ENCODE data around the gene FBLN1. TPM values are rescaled to one million over a fixed set of nuclear protein-coding genes. Genes with fewer than 3 reads are reported as not detected.

Gene FBLN1
- total RNA-seq, 2 experiments from 2014 or later: not detected

- Mint-ChIP-seq H3K27me3 (peaks cover 10% of the 10 kb centered on the region), H3K9me3 (no peaks in the 10 kb centered on the region), H3K4me1 (no peaks in the 10 kb centered on the region), H3K27ac (no peak overlapping the region), H3K36me3 (ENCODE audit: low read depth) (no peaks in the 10 kb centered on the region), H3K4me3 (no peak overlapping the region)
- CTCF ChIA-PET: no interaction called here
- POLR2A ChIA-PET: no interaction called here
- no peak for DNase-seq
Measured at GRCh38 chr22:45469281-45470073, 33.2 kb upstream of the FBLN1 start.

GRCh38 chr22:45470871-45471270, 31.8 kb upstream of the FBLN1 start:
- CTCF ChIA-PET: no interaction called here

GRCh38 chr22:45472426-45472825, 30.3 kb upstream of the FBLN1 start:
- POLR2A ChIA-PET: no interaction called here
- H3K27ac Mint-ChIP-seq: no peak overlapping the region
- no peak for DNase-seq
- H3K4me3 Mint-ChIP-seq: no peak overlapping the region
- CTCF ChIA-PET: no interaction called here
- peaks cover 15% of the 10 kb centered on the region for H3K27me3 Mint-ChIP-seq
- no peaks in the 10 kb centered on the region for H3K9me3 Mint-ChIP-seq
- H3K4me1 Mint-ChIP-seq: no peaks in the 10 kb centered on the region
- H3K36me3 Mint-ChIP-seq (ENCODE audit: low read depth): no peaks in the 10 kb centered on the region

More at GRCh38 chr22:45470871-45471270, 31.8 kb upstream of the FBLN1 start:
- Mint-ChIP-seq H3K27me3 (peaks cover 12% of the 10 kb centered on the region), H3K36me3 (ENCODE audit: low read depth) (no peaks in the 10 kb centered on the region), H3K4me1 (no peaks in the 10 kb centered on the region), H3K9me3 (no peaks in the 10 kb centered on the region), H3K27ac (no peak overlapping the region), H3K4me3 (no peak overlapping the region)
- POLR2A ChIA-PET: no interaction called here
- DNase-seq: no peak

GRCh38 chr22:45473626-45474237, 29.0 kb upstream of the FBLN1 start:
- CTCF ChIA-PET: no interaction called here
- no peaks in the 10 kb centered on the region for H3K9me3 Mint-ChIP-seq

GRCh38 chr22:45475063-45475747, 27.5 kb upstream of the FBLN1 start:
- ChIA-PET CTCF (interaction anchor here (0.6 kb wide), 1 partner anchor 59 kb away, joined by 3 read pairs; no protein-coding TSS in a partner anchor), POLR2A (no interaction called here)
- H3K9me3 Mint-ChIP-seq: no peaks in the 10 kb centered on the region
- no peaks in the 10 kb centered on the region for H3K36me3 Mint-ChIP-seq (ENCODE audit: low read depth)
- H3K27me3 Mint-ChIP-seq: peaks cover 12% of the 10 kb centered on the region
- DNase-seq: no peak
- no peak overlapping the region for H3K27ac Mint-ChIP-seq
- no peaks in the 10 kb centered on the region for H3K4me1 Mint-ChIP-seq
- H3K4me3 Mint-ChIP-seq: no peak overlapping the region

More at GRCh38 chr22:45473626-45474237, 29.0 kb upstream of the FBLN1 start:
- H3K27me3 Mint-ChIP-seq: peaks cover 12% of the 10 kb centered on the region
- no peaks in the 10 kb centered on the region for H3K36me3 Mint-ChIP-seq (ENCODE audit: low read depth)
- no peak overlapping the region for H3K27ac Mint-ChIP-seq
- no peaks in the 10 kb centered on the region for H3K4me1 Mint-ChIP-seq
- DNase-seq: no peak
- POLR2A ChIA-PET: no interaction called here
- no peak overlapping the region for H3K4me3 Mint-ChIP-seq

- Mint-ChIP-seq H3K4me3 (no peak overlapping the region), H3K27ac (no peak overlapping the region), H3K36me3 (ENCODE audit: low read depth) (no peaks in the 10 kb centered on the region), H3K9me3 (no peaks in the 10 kb centered on the region), H3K27me3 (peaks cover 16% of the 10 kb centered on the region), H3K4me1 (no peaks in the 10 kb centered on the region)
- DNase-seq: no peak
- POLR2A ChIA-PET: no interaction called here
- CTCF ChIA-PET: no interaction called here
Measured at GRCh38 chr22:45475851-45476514, 26.7 kb upstream of the FBLN1 start.

- Mint-ChIP-seq H3K4me1 (no peaks in the 10 kb centered on the region), H3K27ac (no peak overlapping the region), H3K27me3 (peaks cover 18% of the 10 kb centered on the region), H3K36me3 (ENCODE audit: low read depth) (no peaks in the 10 kb centered on the region), H3K4me3 (no peak overlapping the region), H3K9me3 (no peaks in the 10 kb centered on the region)
- no peak for DNase-seq
- ChIA-PET POLR2A (no interaction called here), CTCF (no interaction called here)
Measured at GRCh38 chr22:45476814-45477213, 25.9 kb upstream of the FBLN1 start.

GRCh38 chr22:45477366-45478107, 25.1 kb upstream of the FBLN1 start:
- no peak for DNase-seq
- ChIA-PET POLR2A (no interaction called here), CTCF (interaction anchor here (0.6 kb wide), 1 partner anchor 144 kb away, joined by 3 read pairs; no protein-coding TSS in a partner anchor)
- H3K27me3 Mint-ChIP-seq: peaks cover 19% of the 10 kb centered on the region
- H3K4me3 Mint-ChIP-seq: no peak overlapping the region
- H3K27ac Mint-ChIP-seq: no peak overlapping the region
- no peaks in the 10 kb centered on the region for H3K9me3 Mint-ChIP-seq
- no peaks in the 10 kb centered on the region for H3K4me1 Mint-ChIP-seq
- H3K36me3 Mint-ChIP-seq (ENCODE audit: low read depth): no peaks in the 10 kb centered on the region

- POLR2A ChIA-PET: no interaction called here
- Mint-ChIP-seq H3K27ac (no peak overlapping the region), H3K4me3 (no peak overlapping the region), H3K4me1 (no peaks in the 10 kb centered on the region), H3K9me3 (no peaks in the 10 kb centered on the region), H3K27me3 (peaks cover 19% of the 10 kb centered on the region), H3K36me3 (ENCODE audit: low read depth) (no peaks in the 10 kb centered on the region)
- DNase-seq: no peak
- CTCF ChIA-PET: interaction anchor here (0.6 kb wide), 2 partner anchors 41 to 145 kb away, joined by 3 read pairs; no protein-coding TSS in a partner anchor
Measured at GRCh38 chr22:45478108-45478771, 24.4 kb upstream of the FBLN1 start.

GRCh38 chr22:45480717-45481116, 22.0 kb upstream of the FBLN1 start:
- Mint-ChIP-seq H3K36me3 (ENCODE audit: low read depth) (no peaks in the 10 kb centered on the region), H3K9me3 (no peaks in the 10 kb centered on the region), H3K4me1 (no peaks in the 10 kb centered on the region), H3K27me3 (peaks cover 14% of the 10 kb centered on the region), H3K4me3 (no peak overlapping the region), H3K27ac (no peak overlapping the region)
- DNase-seq: no peak
- POLR2A ChIA-PET: no interaction called here
- CTCF ChIA-PET: no interaction called here

- H3K4me1 Mint-ChIP-seq: no peaks in the 10 kb centered on the region
- H3K36me3 Mint-ChIP-seq (ENCODE audit: low read depth): no peaks in the 10 kb centered on the region
- H3K27me3 Mint-ChIP-seq: peaks cover 18% of the 10 kb centered on the region
- ChIA-PET POLR2A (no interaction called here), CTCF (no interaction called here)
- no peak for DNase-seq
- no peaks in the 10 kb centered on the region for H3K9me3 Mint-ChIP-seq
- no peak overlapping the region for H3K4me3 Mint-ChIP-seq
- no peak overlapping the region for H3K27ac Mint-ChIP-seq
Measured at GRCh38 chr22:45481661-45482060, 21.0 kb upstream of the FBLN1 start.

- no peaks in the 10 kb centered on the region for H3K36me3 Mint-ChIP-seq (ENCODE audit: low read depth)
- no peak for DNase-seq
- ChIA-PET POLR2A (no interaction called here), CTCF (no interaction called here)
- H3K4me3 Mint-ChIP-seq: no peak overlapping the region
- no peaks in the 10 kb centered on the region for H3K4me1 Mint-ChIP-seq
- peaks cover 19% of the 10 kb centered on the region for H3K27me3 Mint-ChIP-seq
- no peak overlapping the region for H3K27ac Mint-ChIP-seq
- H3K9me3 Mint-ChIP-seq: no peaks in the 10 kb centered on the region
Measured at GRCh38 chr22:45482169-45482568, 20.5 kb upstream of the FBLN1 start.
